HuH-7 (cell line): ENCODE results near the gene HOXC5.

Source experiments
- DNase-seq: peaks from one replicate; pipeline ENCODE4 v3.0.0; 2011; ENCODE audit warnings: low spot score

Gene HOXC5

DNA sequence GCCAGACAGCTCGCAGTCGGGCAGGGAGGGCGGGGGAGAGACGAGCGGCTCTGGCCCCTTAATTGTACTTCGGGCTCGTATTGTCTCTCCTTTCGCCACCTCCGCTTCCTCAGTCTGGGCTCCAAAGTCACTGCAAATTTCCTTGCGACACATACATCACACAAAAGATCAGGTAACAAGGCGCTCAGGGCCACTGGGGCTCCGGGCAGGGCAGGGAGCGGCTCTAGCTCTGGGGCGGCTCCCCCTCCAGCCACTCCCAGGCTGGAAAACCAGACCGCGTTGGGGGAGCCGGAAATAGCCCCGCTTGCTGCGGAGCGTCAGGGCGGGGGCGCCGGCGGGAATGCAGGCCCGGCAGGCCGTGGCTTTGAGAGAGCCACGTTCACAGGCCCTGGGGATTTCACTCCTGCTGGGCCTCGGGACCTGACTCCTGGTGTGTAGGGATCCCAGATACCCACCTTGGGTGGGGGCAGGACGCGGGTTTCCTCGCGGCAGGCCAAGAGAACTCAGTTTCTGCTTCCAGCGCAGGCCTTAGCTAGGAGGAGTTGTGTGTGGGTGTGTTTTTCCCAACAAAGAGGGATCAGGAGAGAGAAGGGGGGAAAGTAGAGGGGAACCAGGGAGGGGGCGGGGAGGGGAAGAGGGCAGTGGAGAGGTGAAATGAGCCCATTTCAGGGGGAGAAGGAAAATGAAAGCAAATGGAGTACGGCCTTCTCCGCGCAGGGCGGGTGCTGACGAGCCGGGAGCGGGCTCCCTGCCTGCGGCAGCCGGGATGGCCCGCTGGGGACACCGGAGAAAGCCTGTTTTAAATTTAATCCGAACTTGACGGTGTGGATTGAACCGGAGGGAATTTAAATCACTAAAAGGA is 37.2 kb upstream of the HOXC5 start:
- peak; percentile 83 for DNase-seq

DNA sequence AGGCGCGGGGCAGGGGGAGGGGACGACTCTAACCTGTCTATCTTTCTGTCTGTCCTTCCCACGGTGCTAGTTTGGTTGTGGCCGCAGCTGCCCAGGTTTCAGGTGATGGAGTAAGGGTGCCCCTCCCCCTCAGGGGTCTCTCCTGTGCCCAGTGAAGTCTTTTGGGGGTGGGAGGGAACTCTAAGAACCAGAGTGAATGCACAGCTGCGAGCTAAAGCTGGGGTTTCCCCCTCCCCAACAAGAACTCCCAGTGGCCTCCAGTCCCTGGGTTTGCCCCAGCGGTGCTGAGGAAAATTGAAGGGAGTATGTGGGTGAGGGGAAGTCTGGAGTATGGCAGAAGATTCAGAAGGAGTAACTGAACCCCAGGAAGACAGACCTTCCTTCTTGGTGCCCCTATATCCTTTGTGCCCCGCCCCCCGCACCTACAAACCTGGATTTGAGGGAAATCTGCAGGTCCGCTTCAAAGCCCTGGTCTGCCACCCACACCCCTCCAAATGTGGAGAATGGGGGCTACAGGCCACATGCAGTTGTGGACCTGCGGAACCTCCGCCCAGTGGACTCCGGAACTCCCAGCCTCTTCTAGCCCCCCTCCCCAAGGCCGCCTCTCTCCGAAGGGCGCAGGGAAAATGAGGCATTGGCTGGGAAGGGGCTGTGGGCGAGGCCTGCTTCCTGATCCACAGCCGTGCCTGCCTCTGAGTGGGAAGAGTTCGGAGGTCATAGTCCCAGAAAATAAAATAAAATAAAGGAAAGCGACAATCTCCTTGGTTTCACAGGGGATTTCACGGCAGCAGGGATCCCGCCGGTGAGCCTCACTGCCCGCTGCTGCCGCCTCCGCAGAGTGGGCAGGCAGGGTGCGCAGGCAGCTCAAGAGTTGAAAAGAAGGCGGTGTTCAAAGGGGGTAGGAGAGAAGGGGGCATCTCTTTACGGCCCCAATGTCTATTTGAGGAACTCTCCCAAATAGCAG is 36.3 kb upstream of the HOXC5 start:
- DNase-seq: no peak

GRCh38 chr12:53997204-53998109 is 35.4 kb upstream of the HOXC5 start:
- no peak for DNase-seq

- DNase-seq: no peak
Measured at GRCh38 chr12:53998110-53998899, 34.5 kb upstream of the HOXC5 start.

DNA sequence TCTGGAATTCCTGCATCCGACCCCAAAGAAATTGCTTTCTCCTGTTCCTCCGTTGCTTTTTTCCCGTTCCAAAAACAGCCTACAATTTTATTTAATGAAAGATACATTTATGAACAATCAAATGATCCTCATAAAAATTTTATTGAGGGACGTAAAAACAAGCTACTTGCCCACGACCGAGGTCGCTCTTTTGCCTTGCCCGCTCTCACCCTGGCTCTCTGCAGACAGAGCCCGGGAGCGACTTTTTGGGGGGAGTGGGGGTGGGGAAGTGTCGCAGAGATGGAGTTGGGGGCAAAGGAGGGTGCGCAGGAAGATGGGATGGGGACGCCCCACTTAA is 34.0 kb upstream of the HOXC5 start:
- DNase-seq: no peak

GRCh38 chr12:53999559-54000115 is 33.2 kb upstream of the HOXC5 start:
- peak; percentile 95 for DNase-seq

- no peak for DNase-seq
Measured at GRCh38 chr12:54000116-54001114, 32.4 kb upstream of the HOXC5 start, which contains the start of gene HOXC9. HOXC9 (plus strand) TSS chr12:54000161; CDS start chr12:54000189, 28 bp downstream.

DNA sequence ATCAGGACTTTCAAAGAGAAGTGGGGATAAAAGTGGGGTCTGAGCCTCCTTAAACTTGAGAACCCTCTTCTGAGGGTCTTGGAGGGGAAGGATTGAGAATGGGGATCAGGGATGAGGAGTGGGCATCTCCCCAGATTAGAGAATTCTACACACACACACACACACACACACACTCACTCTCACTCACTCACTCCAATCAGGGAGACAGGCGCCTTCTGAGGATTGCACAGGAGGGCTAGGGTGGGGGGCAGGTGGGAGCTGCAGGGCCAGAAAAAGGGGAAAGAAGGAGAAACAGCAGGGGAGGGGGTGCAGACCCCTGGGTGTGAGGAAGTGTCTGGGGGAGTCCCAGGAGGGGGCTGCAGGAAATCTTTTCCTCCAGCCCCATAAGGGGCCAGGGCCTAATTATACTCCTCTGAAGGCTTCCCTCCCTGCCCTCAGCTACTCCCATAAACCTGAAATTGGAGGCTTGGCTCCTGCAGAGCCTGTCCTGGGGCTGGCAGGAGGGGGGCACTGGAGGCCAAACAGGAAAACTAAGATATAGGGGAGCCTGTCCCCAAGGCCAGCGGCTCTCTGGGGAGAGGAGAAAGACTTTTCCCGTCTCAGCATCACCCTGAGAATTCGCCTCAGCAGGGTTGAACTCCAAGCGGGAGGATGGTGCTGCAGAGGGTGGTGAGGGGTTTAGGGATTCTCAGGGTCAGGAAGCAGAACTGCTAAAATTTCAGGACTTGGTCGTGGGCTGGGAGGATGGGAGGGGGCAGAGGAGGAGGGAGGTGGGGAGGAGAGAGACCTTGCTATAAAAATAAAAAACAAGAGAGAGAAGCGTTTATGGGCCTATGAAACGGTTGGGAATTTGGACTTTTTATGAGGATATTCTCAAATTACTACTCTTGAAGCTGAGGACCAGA is 31.3 kb upstream of the HOXC5 start:
- DNase-seq: no peak

- no peak for DNase-seq
Measured at GRCh38 chr12:54002278-54002914, 30.5 kb upstream of the HOXC5 start.

DNA sequence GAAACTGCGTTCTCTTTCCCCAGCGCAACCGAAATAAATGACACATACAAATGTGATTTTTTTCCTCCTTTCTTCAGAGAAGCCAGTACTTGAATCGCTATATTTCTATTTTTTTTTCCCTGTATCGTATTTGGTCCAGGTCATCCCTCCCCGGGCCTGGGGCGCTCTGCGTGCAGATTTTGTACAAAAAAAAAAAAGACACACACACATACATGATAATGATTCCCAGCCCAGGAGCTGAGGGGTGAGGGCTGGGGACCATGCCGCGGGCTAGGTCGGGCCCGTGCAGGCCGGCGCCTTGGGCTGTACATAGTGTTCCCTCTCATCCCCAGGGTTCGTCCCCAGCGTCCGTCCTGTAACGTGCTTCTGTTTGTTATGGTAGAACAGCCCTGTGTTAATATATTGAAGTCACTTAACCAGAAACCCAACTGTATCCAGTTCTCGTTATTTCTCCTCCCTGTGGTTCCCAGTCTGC is 29.9 kb upstream of the HOXC5 start:
- DNase-seq: no peak

GRCh38 chr12:54003625-54004024 is 29.2 kb upstream of the HOXC5 start:
- no peak for DNase-seq

- DNase-seq: no peak
Measured at GRCh38 chr12:54004063-54004840, 28.6 kb upstream of the HOXC5 start.

GRCh38 chr12:54004841-54005530 is 27.9 kb upstream of the HOXC5 start:
- DNase-seq: no peak

DNA sequence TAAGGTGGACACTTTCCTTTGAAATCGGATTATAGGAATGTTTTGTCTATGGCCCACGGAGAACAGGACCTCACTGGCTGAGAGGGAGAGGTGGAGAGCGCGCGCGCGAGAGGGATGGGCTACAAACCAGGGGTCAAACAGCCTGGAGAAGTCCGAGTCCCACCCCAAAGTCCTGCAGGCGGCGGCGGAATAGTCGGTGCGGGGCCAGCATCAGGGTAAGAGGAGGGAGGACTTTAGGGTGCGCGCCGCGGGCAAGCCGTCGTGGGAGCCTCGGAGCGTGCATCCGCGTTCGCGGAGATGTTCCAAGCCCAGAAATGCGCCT is 27.4 kb upstream of the HOXC5 start:
- DNase-seq: no peak

- DNase-seq: peak; percentile 86
Measured at GRCh38 chr12:54005853-54006558, 26.8 kb upstream of the HOXC5 start.
